Lung (tissue), 12 donors: ENCODE measurements around the gene ATL2. TPM values are rescaled to one million over a fixed set of nuclear protein-coding genes. Genes with fewer than 3 reads are reported as not detected.

Source experiments
- ATAC-seq: fragments of 200-7000 bp; cut with Tn5 transposase; one replicate; pipeline ENCODE4 v1.9.1; 2020; ENCODE audit warnings: moderate number of reproducible peaks; ENCODE audit not compliant: insufficient read depth, low FRiP score
- DNase-seq, 3 donors: peaks; one replicate each; pipeline ENCODE4 v3.0.0-alpha.2; 2013 to 2017
- H3K27ac ChIP-seq, 2 donors: one replicate each; pipeline ENCODE4 v1.5.1; 2013; ENCODE audit warnings: mild to moderate bottlenecking in 2 of 2, moderate library complexity in 2 of 2, control low read depth in 1 of 2, inconsistent platforms in 1 of 2, low read depth in 1 of 2, low read length in 1 of 2
- H3K27me3 ChIP-seq, 3 donors: one replicate each; pipeline ENCODE4 v1.5.1; 2013; ENCODE audit warnings: low read length in 2 of 3; ENCODE audit not compliant: control insufficient read depth in 3 of 3, insufficient read depth in 3 of 3
- H3K36me3 ChIP-seq, 4 donors: one replicate each; pipeline ENCODE4 v1.5.1; 2013; ENCODE audit warnings: low read length in 4 of 4, mild to moderate bottlenecking in 1 of 4, moderate library complexity in 1 of 4; ENCODE audit not compliant: control insufficient read depth in 4 of 4, insufficient read depth in 4 of 4
- H3K4me1 ChIP-seq, 5 donors: one replicate each; pipeline ENCODE4 v1.5.1; 2013; ENCODE audit warnings: low read length in 5 of 5, mild to moderate bottlenecking in 2 of 5, moderate library complexity in 1 of 5; ENCODE audit not compliant: control insufficient read depth in 5 of 5, insufficient read depth in 5 of 5
- H3K4me3 ChIP-seq: one replicate; pipeline ENCODE4 v1.5.1; 2013; ENCODE audit warnings: mild to moderate bottlenecking, control low read depth, moderate library complexity
- H3K9ac ChIP-seq, 2 donors: one replicate each; pipeline ENCODE4 v1.5.1; 2013; ENCODE audit warnings: low read length in 2 of 2, control low read depth in 1 of 2; ENCODE audit not compliant: insufficient read depth in 1 of 2
- H3K9me3 ChIP-seq, 4 donors: one replicate each; pipeline ENCODE4 v1.5.1; 2013; ENCODE audit warnings: low read length in 3 of 4, mild to moderate bottlenecking in 1 of 4, moderate library complexity in 1 of 4; ENCODE audit not compliant: control insufficient read depth in 4 of 4, insufficient read depth in 3 of 4
- WGBS, 2 donors: extraction: QIAGEN DNeasy Blood & Tissue Kit; methylation state at CpG; one replicate each; pipeline ENCODE4 v1.1.7; 2013; 5-methylcytosine and 5-hydroxymethylcytosine counted together
- polyA plus RNA-seq, 2 donors: library from polyadenylated mRNA; stranded (reverse); fragments of 200-250 nt; gene quantifications; one replicate each; pipeline ENCODE4 v1.2.1, GENCODE V29; 2013
- total RNA-seq, 2 donors: library from RNA; depleted of rRNA in 1 of 2; stranded (reverse); fragments of >200 nt in 1 of 2; gene quantifications; one replicate each; pipeline ENCODE4 v1.2.1, GENCODE V29; 2014 to 2021
- TF ChIP-seq, protein P1 (sequence below): IDR thresholded peaks from 2 replicates; pipeline ENCODE4 v1.5.1; 2012; ENCODE audit warnings: mild to moderate bottlenecking; ENCODE audit errors: control extremely low read depth, extremely low read depth
- donor health status: control.
- donor health status: control.
- donor health status: Bipolar disorder and iron deficiency.
- donor health status: healthy.
- donor health status: DM: yes; HTN: yes; CAD: no.

Gene ATL2
- total and polyA plus RNA-seq, 4 donors, result 23.4 to 171 (median 40.2) TPM

- Histone ChIP-seq H3K27ac (no peak overlapping the region), H3K4me1 (no peaks in the 10 kb centered on the region), H3K36me3 (peaks cover 6 to 21% (median 18%) of the 10 kb centered on the region in 4 donors), H3K27me3 (no peaks in the 10 kb centered on the region), H3K4me3 (no peak overlapping the region), H3K9ac (no peak overlapping the region), H3K9me3 (no peaks in the 10 kb centered on the region)
- DNase-seq (no peak), ATAC-seq (no peak)
- TF ChIP-seq, protein P1, sequence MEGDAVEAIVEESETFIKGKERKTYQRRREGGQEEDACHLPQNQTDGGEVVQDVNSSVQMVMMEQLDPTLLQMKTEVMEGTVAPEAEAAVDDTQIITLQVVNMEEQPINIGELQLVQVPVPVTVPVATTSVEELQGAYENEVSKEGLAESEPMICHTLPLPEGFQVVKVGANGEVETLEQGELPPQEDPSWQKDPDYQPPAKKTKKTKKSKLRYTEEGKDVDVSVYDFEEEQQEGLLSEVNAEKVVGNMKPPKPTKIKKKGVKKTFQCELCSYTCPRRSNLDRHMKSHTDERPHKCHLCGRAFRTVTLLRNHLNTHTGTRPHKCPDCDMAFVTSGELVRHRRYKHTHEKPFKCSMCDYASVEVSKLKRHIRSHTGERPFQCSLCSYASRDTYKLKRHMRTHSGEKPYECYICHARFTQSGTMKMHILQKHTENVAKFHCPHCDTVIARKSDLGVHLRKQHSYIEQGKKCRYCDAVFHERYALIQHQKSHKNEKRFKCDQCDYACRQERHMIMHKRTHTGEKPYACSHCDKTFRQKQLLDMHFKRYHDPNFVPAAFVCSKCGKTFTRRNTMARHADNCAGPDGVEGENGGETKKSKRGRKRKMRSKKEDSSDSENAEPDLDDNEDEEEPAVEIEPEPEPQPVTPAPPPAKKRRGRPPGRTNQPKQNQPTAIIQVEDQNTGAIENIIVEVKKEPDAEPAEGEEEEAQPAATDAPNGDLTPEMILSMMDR, result no peak
- WGBS, 2 donors, result 95 to 98% methylated on average over 7 of the region's 7 CpGs
These were observed 83.8 kb downstream of the ATL2 start for GRCh38 chr2:38293152-38293865.

- DNase-seq (no peak), ATAC-seq (no peak)
- Histone ChIP-seq H3K4me1 (no peaks in the 10 kb centered on the region), H3K36me3 (no peaks in the 10 kb centered on the region), H3K9me3 (peaks cover 0 to 3% (median 0%) of the 10 kb centered on the region in 4 donors), H3K27ac (no peak overlapping the region), H3K27me3 (no peaks in the 10 kb centered on the region), H3K4me3 (no peak overlapping the region), H3K9ac (no peak overlapping the region)
- TF ChIP-seq, protein P1, result no peak
- 48 to 76% methylated on average over 4 of the region's 4 CpGs for whole genome bisulfite sequencing, 2 donors
These were observed 86.7 kb downstream of the ATL2 start for GRCh38 chr2:38290332-38290731.

- Histone ChIP-seq H3K4me1 (no peaks in the 10 kb centered on the region), H3K9me3 (peaks cover 0 to 3% (median 0%) of the 10 kb centered on the region in 4 donors), H3K4me3 (no peak overlapping the region), H3K36me3 (no peaks in the 10 kb centered on the region), H3K9ac (no peak overlapping the region), H3K27me3 (no peaks in the 10 kb centered on the region), H3K27ac (no peak overlapping the region)
- ATAC-seq (no peak), DNase-seq (peak in 1 of 3 donors; percentile 35)
- TF ChIP-seq, protein P1, result no peak
- 35 to 43% methylated on average over 3 of the region's 3 CpGs for WGBS, 2 donors
These were observed 92.1 kb downstream of the ATL2 start for GRCh38 chr2:38284971-38285370.
